Neural cell (in vitro differentiated cells): ENCODE data around the gene C11orf54. TPM values are rescaled to one million over a fixed set of nuclear protein-coding genes. Genes with fewer than 3 reads are reported as not detected.

Experiments used
- H2AFZ ChIP-seq: fragments of 200-600, 300-800 bp; sonication (generic), shearing (Covaris generic); 2 replicates; pipeline ENCODE4 v1.6.0; 2014; ENCODE audit warnings: low read depth, mild to moderate bottlenecking, antibody characterized with exemption, low read length, moderate library complexity
- H3F3A ChIP-seq: fragments of 200-600 bp; shearing (Covaris generic); 2 replicates; pipeline ENCODE4 v1.6.1; 2016; ENCODE audit warnings: mild to moderate bottlenecking, moderate library complexity, mixed read lengths, antibody characterized with exemption, low read length; ENCODE audit not compliant: insufficient read depth, poor library complexity, severe bottlenecking
- H3K27ac ChIP-seq: fragments of 200-600, 300-800 bp; sonication (generic), shearing (Covaris generic); 2 replicates; pipeline ENCODE4 v1.5.1; 2014; ENCODE audit warnings: mild to moderate bottlenecking, low read length, moderate library complexity
- H3K27me3 ChIP-seq: fragments of 300-800, 200-600 bp; sonication (generic), shearing (Covaris generic); 2 replicates; pipeline ENCODE4 v1.6.0; 2014; ENCODE audit warnings: mild to moderate bottlenecking, low read depth, low read length, moderate library complexity; ENCODE audit not compliant: insufficient read depth
- H3K36me3 ChIP-seq: fragments of 300-800, 200-600 bp; sonication (generic), shearing (Covaris generic); 2 replicates; pipeline ENCODE4 v1.5.1; 2014; ENCODE audit warnings: mild to moderate bottlenecking, antibody characterized with exemption, low read length, moderate library complexity; ENCODE audit not compliant: insufficient read depth
- H3K4me2 ChIP-seq: fragments of 300-800, 200-600 bp; sonication (generic), shearing (Covaris generic); 2 replicates; pipeline ENCODE4 v1.6.0; 2014; ENCODE audit warnings: mild to moderate bottlenecking, low read length
- H3K4me3 ChIP-seq: fragments of 300-800, 200-600 bp; sonication (generic), shearing (Covaris generic); 2 replicates; pipeline ENCODE4 v1.5.1; 2014; ENCODE audit warnings: mild to moderate bottlenecking, low read length, moderate library complexity
- H3K79me2 ChIP-seq: fragments of 200-600 bp; shearing (Covaris generic); replicated peaks from 2 replicates; pipeline ENCODE4 v1.6.0; 2014; ENCODE audit warnings: mild to moderate bottlenecking, low read length, moderate library complexity; ENCODE audit not compliant: insufficient read depth
- H3K9ac ChIP-seq: fragments of 300-800, 200-600 bp; sonication (generic), shearing (Covaris generic); 2 replicates; pipeline ENCODE4 v1.6.1; 2016; ENCODE audit warnings: mild to moderate bottlenecking, low read length, mixed read lengths
- H3K9me2 ChIP-seq: fragments of 200-600 bp; shearing (Covaris generic); 2 replicates; pipeline ENCODE4 v1.6.1; 2016; ENCODE audit warnings: mild to moderate bottlenecking, low read length, mixed read lengths; ENCODE audit not compliant: insufficient read depth
- H3K9me3 ChIP-seq: fragments of 200-600, 300-800 bp; sonication (generic), shearing (Covaris generic); 2 replicates; pipeline ENCODE4 v1.6.1; 2016; ENCODE audit warnings: mild to moderate bottlenecking, mixed run types, low read length, moderate library complexity, mixed read lengths
- H4K20me1 ChIP-seq: fragments of 200-600 bp; shearing (Covaris generic); 2 replicates; pipeline ENCODE4 v1.6.1; 2016; ENCODE audit warnings: mild to moderate bottlenecking, mixed run types; ENCODE audit not compliant: insufficient read depth
- EP300 ChIP-seq: fragments of 450-650 bp; conservative IDR thresholded peaks from 2 replicates; pipeline ENCODE4 v1.6.1; 2014; ENCODE audit warnings: antibody characterized with exemption, mild to moderate bottlenecking, moderate library complexity; ENCODE audit not compliant: poor library complexity, severe bottlenecking
- EZH2 ChIP-seq: fragments of 200-600, 300-800 bp; shearing (Covaris generic), sonication (generic); IDR thresholded peaks from 2 replicates; pipeline ENCODE4 v1.6.1; 2014; ENCODE audit warnings: antibody characterized with exemption, low read length, borderline replicate concordance, mild to moderate bottlenecking; ENCODE audit not compliant: insufficient read depth, poor library complexity, severe bottlenecking
- MXI1 ChIP-seq: fragments of 450-650 bp; conservative IDR thresholded peaks from 2 replicates; pipeline ENCODE4 v1.6.1; 2014; ENCODE audit warnings: antibody characterized with exemption, mild to moderate bottlenecking; ENCODE audit not compliant: poor library complexity, severe bottlenecking
- POLR2AphosphoS5 ChIP-seq: IDR thresholded peaks from 2 replicates; pipeline ENCODE4 v1.6.1; 2012
- RAD21 ChIP-seq: fragments of 450-650 bp; conservative IDR thresholded peaks from 2 replicates; pipeline ENCODE4 v1.6.1; 2014; ENCODE audit warnings: antibody characterized with exemption, mild to moderate bottlenecking, moderate library complexity
- SMC3 ChIP-seq: fragments of 450-650 bp; conservative IDR thresholded peaks from 2 replicates; pipeline ENCODE4 v1.6.1; 2014; ENCODE audit warnings: antibody characterized with exemption, mild to moderate bottlenecking, moderate library complexity; ENCODE audit not compliant: poor library complexity
- TAF1 ChIP-seq: IDR thresholded peaks from 2 replicates; pipeline ENCODE4 v1.6.1; 2012; ENCODE audit warnings: low read depth
- polyA plus RNA-seq: library from polyadenylated mRNA; depleted of rRNA; stranded (reverse); fragments of >200 nt; gene quantifications from 2 replicates; pipeline ENCODE4 v1.2.3, GENCODE V29; 2014
- TF ChIP-seq, protein P1 (sequence below): fragments of 450-650 bp; IDR thresholded peaks from 2 replicates; pipeline ENCODE4 v1.5.1; 2014; ENCODE audit warnings: antibody characterized with exemption, mild to moderate bottlenecking, moderate library complexity; ENCODE audit not compliant: poor library complexity, severe bottlenecking
- TF ChIP-seq, protein P2 (sequence below): IDR thresholded peaks from 2 replicates; pipeline ENCODE4 v1.6.1; 2012; ENCODE audit warnings: borderline replicate concordance

The C11orf54 gene
- polyA plus RNA-seq, 1 donor from 2014 or later: 35.0 TPM

DNA sequence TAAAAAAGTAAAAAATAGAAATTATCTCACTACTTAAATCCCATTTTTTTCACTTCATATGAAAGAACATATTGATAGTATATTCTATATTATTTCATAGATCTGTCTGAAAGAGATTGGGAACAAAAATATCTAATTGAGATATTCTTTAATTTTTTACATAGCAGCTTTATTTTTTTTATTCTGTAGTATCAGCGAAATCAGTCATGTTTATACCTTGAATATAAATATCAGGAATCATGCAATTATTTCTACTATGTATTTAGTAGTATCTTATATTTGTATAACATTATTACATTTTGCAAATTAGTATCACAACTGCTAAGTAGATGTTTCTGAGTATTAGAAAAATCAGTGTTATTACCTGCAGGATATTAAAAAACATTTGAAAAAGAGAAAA is 20.4 kb downstream of the C11orf54 start:
- TF ChIP-seq POLR2AphosphoS5 (no peak), EZH2 (no peak), TAF1 (no peak), EP300 (no peak), MXI1 (no peak)
- TF ChIP-seq, protein P1, sequence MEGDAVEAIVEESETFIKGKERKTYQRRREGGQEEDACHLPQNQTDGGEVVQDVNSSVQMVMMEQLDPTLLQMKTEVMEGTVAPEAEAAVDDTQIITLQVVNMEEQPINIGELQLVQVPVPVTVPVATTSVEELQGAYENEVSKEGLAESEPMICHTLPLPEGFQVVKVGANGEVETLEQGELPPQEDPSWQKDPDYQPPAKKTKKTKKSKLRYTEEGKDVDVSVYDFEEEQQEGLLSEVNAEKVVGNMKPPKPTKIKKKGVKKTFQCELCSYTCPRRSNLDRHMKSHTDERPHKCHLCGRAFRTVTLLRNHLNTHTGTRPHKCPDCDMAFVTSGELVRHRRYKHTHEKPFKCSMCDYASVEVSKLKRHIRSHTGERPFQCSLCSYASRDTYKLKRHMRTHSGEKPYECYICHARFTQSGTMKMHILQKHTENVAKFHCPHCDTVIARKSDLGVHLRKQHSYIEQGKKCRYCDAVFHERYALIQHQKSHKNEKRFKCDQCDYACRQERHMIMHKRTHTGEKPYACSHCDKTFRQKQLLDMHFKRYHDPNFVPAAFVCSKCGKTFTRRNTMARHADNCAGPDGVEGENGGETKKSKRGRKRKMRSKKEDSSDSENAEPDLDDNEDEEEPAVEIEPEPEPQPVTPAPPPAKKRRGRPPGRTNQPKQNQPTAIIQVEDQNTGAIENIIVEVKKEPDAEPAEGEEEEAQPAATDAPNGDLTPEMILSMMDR: no peak
- no peaks in the 10 kb centered on the region for H3K27me3 ChIP-seq
- no peaks in the 10 kb centered on the region for H3K79me2 ChIP-seq
- H3K36me3 ChIP-seq: peaks cover 7% of the 10 kb centered on the region
- H3K9ac ChIP-seq: no peak overlapping the region
- no peaks in the 10 kb centered on the region for H3K9me3 ChIP-seq
- H3K27ac ChIP-seq: no peak overlapping the region
- H4K20me1 ChIP-seq: no peaks in the 10 kb centered on the region
- H3F3A ChIP-seq: no peaks in the 10 kb centered on the region
- H3K4me3 ChIP-seq: no peak overlapping the region
- H2AFZ ChIP-seq: no peak overlapping the region
- H3K4me2 ChIP-seq: no peak overlapping the region
- H3K9me2 ChIP-seq: no peaks in the 10 kb centered on the region

DNA sequence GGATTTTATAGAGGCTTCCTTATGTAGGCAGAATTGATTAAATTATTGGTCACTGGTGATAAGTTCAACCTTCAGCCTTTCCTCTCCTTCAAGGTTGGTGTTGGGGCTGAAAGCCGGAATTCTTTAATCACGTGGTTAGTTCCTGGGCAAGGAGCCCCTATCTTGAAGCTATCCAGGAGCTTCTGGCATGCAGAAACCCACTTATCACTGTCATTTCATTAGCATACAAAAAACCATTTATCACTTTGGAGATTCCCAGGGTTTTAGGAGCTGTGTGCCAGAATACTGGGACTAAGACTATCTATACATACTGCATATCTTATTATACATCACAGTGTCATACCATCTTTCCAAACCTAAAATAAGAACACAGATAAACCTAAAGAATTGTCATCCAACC is 24.1 kb downstream of the C11orf54 start:
- no peak overlapping the region for H3K4me2 ChIP-seq
- H3K9me2 ChIP-seq: no peaks in the 10 kb centered on the region
- H3F3A ChIP-seq: no peaks in the 10 kb centered on the region
- H3K79me2 ChIP-seq: no peaks in the 10 kb centered on the region
- H3K9me3 ChIP-seq: no peaks in the 10 kb centered on the region
- no peaks in the 10 kb centered on the region for H4K20me1 ChIP-seq
- H3K27ac ChIP-seq: no peak overlapping the region
- H3K9ac ChIP-seq: no peak overlapping the region
- no peak overlapping the region for H2AFZ ChIP-seq
- H3K4me3 ChIP-seq: no peak overlapping the region
- TF ChIP-seq MXI1 (no peak), SMC3 (no peak), RAD21 (no peak), EZH2 (no peak), POLR2AphosphoS5 (no peak), TAF1 (no peak), EP300 (no peak)
- TF ChIP-seq, protein P2, sequence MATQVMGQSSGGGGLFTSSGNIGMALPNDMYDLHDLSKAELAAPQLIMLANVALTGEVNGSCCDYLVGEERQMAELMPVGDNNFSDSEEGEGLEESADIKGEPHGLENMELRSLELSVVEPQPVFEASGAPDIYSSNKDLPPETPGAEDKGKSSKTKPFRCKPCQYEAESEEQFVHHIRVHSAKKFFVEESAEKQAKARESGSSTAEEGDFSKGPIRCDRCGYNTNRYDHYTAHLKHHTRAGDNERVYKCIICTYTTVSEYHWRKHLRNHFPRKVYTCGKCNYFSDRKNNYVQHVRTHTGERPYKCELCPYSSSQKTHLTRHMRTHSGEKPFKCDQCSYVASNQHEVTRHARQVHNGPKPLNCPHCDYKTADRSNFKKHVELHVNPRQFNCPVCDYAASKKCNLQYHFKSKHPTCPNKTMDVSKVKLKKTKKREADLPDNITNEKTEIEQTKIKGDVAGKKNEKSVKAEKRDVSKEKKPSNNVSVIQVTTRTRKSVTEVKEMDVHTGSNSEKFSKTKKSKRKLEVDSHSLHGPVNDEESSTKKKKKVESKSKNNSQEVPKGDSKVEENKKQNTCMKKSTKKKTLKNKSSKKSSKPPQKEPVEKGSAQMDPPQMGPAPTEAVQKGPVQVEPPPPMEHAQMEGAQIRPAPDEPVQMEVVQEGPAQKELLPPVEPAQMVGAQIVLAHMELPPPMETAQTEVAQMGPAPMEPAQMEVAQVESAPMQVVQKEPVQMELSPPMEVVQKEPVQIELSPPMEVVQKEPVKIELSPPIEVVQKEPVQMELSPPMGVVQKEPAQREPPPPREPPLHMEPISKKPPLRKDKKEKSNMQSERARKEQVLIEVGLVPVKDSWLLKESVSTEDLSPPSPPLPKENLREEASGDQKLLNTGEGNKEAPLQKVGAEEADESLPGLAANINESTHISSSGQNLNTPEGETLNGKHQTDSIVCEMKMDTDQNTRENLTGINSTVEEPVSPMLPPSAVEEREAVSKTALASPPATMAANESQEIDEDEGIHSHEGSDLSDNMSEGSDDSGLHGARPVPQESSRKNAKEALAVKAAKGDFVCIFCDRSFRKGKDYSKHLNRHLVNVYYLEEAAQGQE: no peak
- TF ChIP-seq, protein P1: no peak
- peaks cover 7% of the 10 kb centered on the region for H3K36me3 ChIP-seq
- no peaks in the 10 kb centered on the region for H3K27me3 ChIP-seq
